SH-SY5Y (cell line): ENCODE data around the gene CCNE1.

Experiments used
- GATA2 ChIP-seq: IDR thresholded peaks from 2 replicates; pipeline ENCODE4 v1.6.1; 2011; ENCODE audit warnings: mild to moderate bottlenecking, low read depth, low read length
- GATA3 ChIP-seq: IDR thresholded peaks from 2 replicates; pipeline ENCODE4 v1.6.1; 2011; ENCODE audit warnings: low read depth, mild to moderate bottlenecking, low read length, moderate library complexity

DNA sequence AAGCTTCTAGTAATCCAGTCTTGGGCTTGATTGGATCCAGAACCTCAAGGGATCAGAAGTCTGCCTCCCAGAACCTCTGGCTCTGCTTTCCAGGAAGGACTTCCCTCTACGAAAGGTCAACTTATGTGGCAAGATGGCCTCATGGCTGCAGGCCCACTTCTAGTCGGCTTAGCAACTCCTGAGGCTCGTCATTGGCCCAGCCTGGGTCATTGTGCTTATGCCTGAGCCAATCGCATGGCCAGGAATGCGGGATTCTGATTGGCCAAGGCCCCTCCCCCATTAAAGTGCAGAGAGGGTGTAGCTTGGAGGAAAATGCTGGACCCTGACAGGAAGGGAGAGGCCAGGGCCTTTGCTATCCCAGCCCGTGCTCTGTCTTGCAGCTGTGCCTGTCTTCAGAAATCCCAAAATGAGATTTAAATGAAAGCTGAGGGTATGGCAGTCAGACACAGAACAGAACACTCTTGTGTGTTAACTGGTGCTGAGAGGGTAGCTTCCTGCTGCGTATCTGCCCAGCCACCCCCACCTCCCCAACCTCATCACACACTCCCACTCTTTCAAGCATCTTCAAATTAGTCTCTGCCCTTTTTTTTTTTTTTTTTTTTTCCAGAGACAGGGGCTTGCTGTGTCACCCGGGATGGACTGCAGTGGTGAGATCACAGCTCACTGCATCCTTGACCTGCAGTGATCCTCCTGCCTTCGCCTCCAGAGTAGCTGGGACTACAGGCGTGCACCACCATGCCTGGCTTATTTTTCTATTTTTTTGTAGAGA is 5.5 kb upstream of the CCNE1 start:
- TF ChIP-seq GATA2 (no peak), GATA3 (no peak)
